Mesendoderm (in vitro differentiated cells): ENCODE results near the gene GAB2.

Experiments used
- DNase-seq: peaks from one replicate; pipeline ENCODE4 v3.0.0; 2013
- H2AK5ac ChIP-seq: 2 replicates; pipeline ENCODE4 v1.6.1; 2013; ENCODE audit warnings: low read length, inconsistent platforms
- H2BK120ac ChIP-seq: 2 replicates; pipeline ENCODE4 v1.6.1; 2013; ENCODE audit warnings: low read depth, mild to moderate bottlenecking, low read length, moderate library complexity, mixed read lengths
- H2BK15ac ChIP-seq: replicated peaks from 2 replicates; pipeline ENCODE4 v1.6.1; 2013; ENCODE audit warnings: low read depth, mild to moderate bottlenecking, moderate library complexity
- H2BK5ac ChIP-seq: 2 replicates; pipeline ENCODE4 v1.6.1; 2013; ENCODE audit warnings: low read length, inconsistent platforms
- H3K18ac ChIP-seq: 2 replicates; pipeline ENCODE4 v1.6.1; 2013; ENCODE audit warnings: mild to moderate bottlenecking, low read length, mixed read lengths
- H3K23ac ChIP-seq: one replicate; pipeline ENCODE4 v1.6.1; 2013; ENCODE audit warnings: low read length
- H3K27ac ChIP-seq: 2 replicates; pipeline ENCODE4 v1.5.1; 2013; ENCODE audit warnings: low read depth, mild to moderate bottlenecking, inconsistent platforms, low read length, moderate library complexity
- H3K27me3 ChIP-seq: 2 replicates; pipeline ENCODE4 v1.6.1; 2013; ENCODE audit warnings: low read length, control low read depth, mild to moderate bottlenecking, inconsistent platforms; ENCODE audit not compliant: insufficient read depth, poor library complexity
- H3K36me3 ChIP-seq: 2 replicates; pipeline ENCODE4 v1.6.1; 2013; ENCODE audit warnings: low read length, inconsistent platforms; ENCODE audit not compliant: control insufficient read depth, insufficient read depth
- H3K4ac ChIP-seq: one replicate; pipeline ENCODE4 v1.6.1; 2013; ENCODE audit warnings: low read depth, mild to moderate bottlenecking, low read length, moderate library complexity
- H3K4me1 ChIP-seq: 2 replicates; pipeline ENCODE4 v1.6.1; 2013; ENCODE audit warnings: low read depth, low read length, inconsistent platforms; ENCODE audit not compliant: control insufficient read depth
- H3K4me2 ChIP-seq: 2 replicates; pipeline ENCODE4 v1.6.1; 2013; ENCODE audit warnings: low read length
- H3K4me3 ChIP-seq: 2 replicates; pipeline ENCODE4 v1.5.1; 2013; ENCODE audit warnings: mild to moderate bottlenecking, low read length
- H3K56ac ChIP-seq: one replicate; pipeline ENCODE4 v1.6.1; 2013; ENCODE audit warnings: low read length
- H3K79me1 ChIP-seq: 2 replicates; pipeline ENCODE4 v1.6.1; 2013; ENCODE audit warnings: low read length, inconsistent platforms
- H3K79me2 ChIP-seq: 2 replicates; pipeline ENCODE4 v1.6.1; 2013; ENCODE audit warnings: mild to moderate bottlenecking, low read length; ENCODE audit not compliant: control insufficient read depth, insufficient read depth
- H3K9ac ChIP-seq: 2 replicates; pipeline ENCODE4 v1.6.1; 2013; ENCODE audit warnings: low read length, inconsistent platforms
- H4K5ac ChIP-seq: one replicate; pipeline ENCODE4 v1.6.1; 2013; ENCODE audit warnings: low read length
- H4K8ac ChIP-seq: one replicate; pipeline ENCODE4 v1.6.1; 2013; ENCODE audit warnings: low read depth, mild to moderate bottlenecking, control low read depth, low read length, moderate library complexity
- WGBS: extraction: QIAGEN DNeasy Blood & Tissue Kit; methylation state at CpG from one replicate; pipeline ENCODE4 v1.1.7; 2013; ENCODE audit warnings: low lambda C conversion rate, missing lambda C conversion rate; ENCODE audit not compliant: insufficient coverage; ENCODE audit errors: extremely low coverage; 5-methylcytosine and 5-hydroxymethylcytosine counted together

GAB2 gene

DNA sequence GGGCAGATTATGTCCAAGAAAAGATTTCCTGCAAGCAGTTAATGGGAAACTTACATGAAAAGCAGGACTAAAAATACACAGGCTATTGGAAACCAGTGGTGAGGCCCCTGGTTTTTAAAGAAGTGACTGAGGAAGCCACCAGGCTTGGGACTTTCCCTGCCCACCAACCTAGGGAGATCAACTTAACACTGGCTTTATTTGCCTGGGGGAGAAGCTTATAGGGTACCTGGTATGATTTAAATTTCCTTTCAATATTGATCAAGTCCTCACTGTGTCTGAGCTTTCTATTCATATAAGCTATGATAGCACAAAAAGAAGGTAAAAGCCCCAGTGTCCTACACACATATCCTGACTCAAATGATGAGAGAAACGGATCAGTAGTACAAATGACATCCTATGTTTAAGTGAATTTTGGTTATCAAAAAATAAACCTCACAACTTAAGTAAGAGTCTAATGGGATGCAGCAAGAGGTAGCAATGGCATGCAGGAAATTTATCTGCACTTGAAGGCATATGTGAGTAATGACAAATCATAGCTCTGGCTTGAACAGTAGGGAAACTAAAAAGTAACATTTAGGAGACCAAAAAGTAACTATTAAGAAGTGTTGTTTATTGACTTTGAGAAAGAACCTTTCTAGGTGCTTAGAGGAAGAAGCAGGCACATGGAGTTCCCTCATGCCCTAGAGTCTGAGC is 85.3 kb downstream of the GAB2 start:
- no peak overlapping the region for H2BK120ac ChIP-seq
- no CpG with 5 or more reads among the region's 1 CpG for WGBS
- H3K9ac ChIP-seq = no peak overlapping the region
- no peak overlapping the region for H2AK5ac ChIP-seq
- H3K79me1 ChIP-seq = no peaks in the 10 kb centered on the region
- no peak for DNase-seq
- H3K4me3 ChIP-seq = no peak overlapping the region
- no peak overlapping the region for H3K4ac ChIP-seq
- no peaks in the 10 kb centered on the region for H3K27me3 ChIP-seq
- H2BK15ac ChIP-seq = no peak overlapping the region
- no peak overlapping the region for H4K5ac ChIP-seq
- no peak overlapping the region for H3K18ac ChIP-seq
- no peak overlapping the region for H3K56ac ChIP-seq
- H3K27ac ChIP-seq = no peak overlapping the region
- no peak overlapping the region for H3K23ac ChIP-seq
- H3K4me1 ChIP-seq = no peaks in the 10 kb centered on the region
- H3K36me3 ChIP-seq = no peaks in the 10 kb centered on the region
- H3K79me2 ChIP-seq = no peaks in the 10 kb centered on the region
- H3K4me2 ChIP-seq = no peak overlapping the region
- H4K8ac ChIP-seq = no peak overlapping the region
- H2BK5ac ChIP-seq = no peak overlapping the region

- H2BK15ac ChIP-seq = no peak overlapping the region
- no peak overlapping the region for H4K5ac ChIP-seq
- no peak overlapping the region for H3K27ac ChIP-seq
- no peak overlapping the region for H4K8ac ChIP-seq
- H3K4ac ChIP-seq = no peak overlapping the region
- no peak overlapping the region for H3K9ac ChIP-seq
- H3K18ac ChIP-seq = no peak overlapping the region
- H3K79me1 ChIP-seq = no peaks in the 10 kb centered on the region
- no peaks in the 10 kb centered on the region for H3K36me3 ChIP-seq
- DNase-seq = no peak
- H3K4me3 ChIP-seq = no peak overlapping the region
- H3K4me1 ChIP-seq = no peaks in the 10 kb centered on the region
- no peak overlapping the region for H3K4me2 ChIP-seq
- H2BK5ac ChIP-seq = no peak overlapping the region
- no peak overlapping the region for H3K56ac ChIP-seq
- H2AK5ac ChIP-seq = no peak overlapping the region
- H3K79me2 ChIP-seq = no peaks in the 10 kb centered on the region
- H2BK120ac ChIP-seq = no peak overlapping the region
- H3K23ac ChIP-seq = no peak overlapping the region
- H3K27me3 ChIP-seq = no peaks in the 10 kb centered on the region
- WGBS = no CpG with 5 or more reads among the region's 3 CpGs
Observed at GRCh38 chr11:78331711-78332110, 85.9 kb downstream of the GAB2 start.

GRCh38 chr11:78330361-78330760 is 87.3 kb downstream of the GAB2 start:
- WGBS = no CpG with 5 or more reads among the region's 3 CpGs
- H3K27ac ChIP-seq = no peak overlapping the region
- no peak overlapping the region for H3K23ac ChIP-seq
- H4K8ac ChIP-seq = no peak overlapping the region
- no peaks in the 10 kb centered on the region for H3K4me1 ChIP-seq
- no peak overlapping the region for H4K5ac ChIP-seq
- H3K56ac ChIP-seq = no peak overlapping the region
- H3K4me3 ChIP-seq = no peak overlapping the region
- H2BK120ac ChIP-seq = no peak overlapping the region
- H2AK5ac ChIP-seq = no peak overlapping the region
- no peaks in the 10 kb centered on the region for H3K79me1 ChIP-seq
- H3K79me2 ChIP-seq = no peaks in the 10 kb centered on the region
- no peak overlapping the region for H2BK15ac ChIP-seq
- H3K18ac ChIP-seq = no peak overlapping the region
- H2BK5ac ChIP-seq = no peak overlapping the region
- H3K27me3 ChIP-seq = no peaks in the 10 kb centered on the region
- H3K36me3 ChIP-seq = no peaks in the 10 kb centered on the region
- no peak overlapping the region for H3K4me2 ChIP-seq
- no peak overlapping the region for H3K9ac ChIP-seq
- no peak overlapping the region for H3K4ac ChIP-seq
- DNase-seq = no peak

GRCh38 chr11:78327945-78328344 is 89.7 kb downstream of the GAB2 start:
- no peak overlapping the region for H4K5ac ChIP-seq
- no peak overlapping the region for H3K4me3 ChIP-seq
- no peak for DNase-seq
- no peak overlapping the region for H2BK5ac ChIP-seq
- no peak overlapping the region for H2AK5ac ChIP-seq
- H3K79me1 ChIP-seq = no peaks in the 10 kb centered on the region
- no peaks in the 10 kb centered on the region for H3K27me3 ChIP-seq
- no peak overlapping the region for H3K18ac ChIP-seq
- H3K27ac ChIP-seq = no peak overlapping the region
- H2BK120ac ChIP-seq = no peak overlapping the region
- no peak overlapping the region for H3K56ac ChIP-seq
- no peaks in the 10 kb centered on the region for H3K36me3 ChIP-seq
- no peak overlapping the region for H4K8ac ChIP-seq
- no peak overlapping the region for H2BK15ac ChIP-seq
- no CpG with 5 or more reads among the region's 6 CpGs for WGBS
- H3K23ac ChIP-seq = no peak overlapping the region
- H3K9ac ChIP-seq = no peak overlapping the region
- H3K4me1 ChIP-seq = no peaks in the 10 kb centered on the region
- H3K79me2 ChIP-seq = no peaks in the 10 kb centered on the region
- no peak overlapping the region for H3K4me2 ChIP-seq
- no peak overlapping the region for H3K4ac ChIP-seq

GRCh38 chr11:78325274-78325781 is 92.3 kb downstream of the GAB2 start:
- Histone ChIP-seq H2BK5ac (no peak overlapping the region), H3K4me2 (no peak overlapping the region), H3K79me1 (no peaks in the 10 kb centered on the region), H2AK5ac (no peak overlapping the region), H3K27ac (no peak overlapping the region), H3K4me3 (no peak overlapping the region), H4K5ac (no peak overlapping the region), H3K79me2 (no peaks in the 10 kb centered on the region), H3K23ac (no peak overlapping the region), H3K4ac (no peak overlapping the region), H3K36me3 (no peaks in the 10 kb centered on the region), H3K9ac (no peak overlapping the region), H3K4me1 (no peaks in the 10 kb centered on the region), H3K27me3 (no peaks in the 10 kb centered on the region), H2BK15ac (no peak overlapping the region), H3K18ac (no peak overlapping the region), H4K8ac (no peak overlapping the region), H2BK120ac (no peak overlapping the region), H3K56ac (no peak overlapping the region)
- no CpG with 5 or more reads among the region's 4 CpGs for WGBS
- no peak for DNase-seq

DNA sequence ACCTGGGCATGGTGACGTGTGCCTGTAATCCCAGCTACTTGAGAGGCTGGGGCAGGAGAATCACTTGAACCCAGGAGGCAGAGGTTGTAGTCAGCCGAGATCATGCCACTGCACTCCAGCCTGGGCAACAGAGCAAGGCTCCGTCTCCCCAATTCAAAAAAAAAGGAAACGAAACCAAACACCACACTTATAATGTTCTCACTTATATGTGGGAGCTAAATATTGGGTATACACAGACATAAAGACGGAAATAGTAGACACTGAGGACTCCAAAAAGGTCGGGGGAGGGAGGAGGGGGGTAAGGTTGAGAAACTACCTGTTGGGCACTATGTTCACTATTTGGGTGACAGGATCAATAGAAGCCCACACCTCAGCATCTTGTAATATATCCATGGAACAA is 94.3 kb downstream of the GAB2 start:
- Histone ChIP-seq H3K79me2 (no peaks in the 10 kb centered on the region), H3K23ac (no peak overlapping the region), H3K79me1 (no peaks in the 10 kb centered on the region), H4K8ac (no peak overlapping the region), H4K5ac (no peak overlapping the region), H3K9ac (no peak overlapping the region), H2BK120ac (no peak overlapping the region), H3K27me3 (no peaks in the 10 kb centered on the region), H3K4me1 (no peaks in the 10 kb centered on the region), H3K4me3 (no peak overlapping the region), H2AK5ac (no peak overlapping the region), H3K27ac (no peak overlapping the region), H2BK15ac (no peak overlapping the region), H3K4ac (no peak overlapping the region), H2BK5ac (no peak overlapping the region), H3K36me3 (no peaks in the 10 kb centered on the region), H3K56ac (no peak overlapping the region), H3K4me2 (no peak overlapping the region), H3K18ac (no peak overlapping the region)
- WGBS = no CpG with 5 or more reads among the region's 6 CpGs
- DNase-seq = no peak
